H54 (cell line): ENCODE data around the gene MVP.
A peak's percentile ranks its signal among the peaks of the same experiment; 100 is the strongest.

Experiments used
- DNase-seq: peaks from one replicate; pipeline ENCODE4 v3.0.0; 2011; ENCODE audit warnings: low spot score, mixed read lengths; ENCODE audit not compliant: insufficient read length
- FAIRE-seq: peaks from 3 replicates; lab custom pipeline; 2011; peaks lifted over from hg19 to GRCh38; lab: Jason Lieb, UNC
- POLR2A ChIP-seq: IDR thresholded peaks from 2 replicates; pipeline ENCODE4 v1.6.1; 2011; ENCODE audit warnings: low read depth, mild to moderate bottlenecking, low read length

The MVP gene

DNA sequence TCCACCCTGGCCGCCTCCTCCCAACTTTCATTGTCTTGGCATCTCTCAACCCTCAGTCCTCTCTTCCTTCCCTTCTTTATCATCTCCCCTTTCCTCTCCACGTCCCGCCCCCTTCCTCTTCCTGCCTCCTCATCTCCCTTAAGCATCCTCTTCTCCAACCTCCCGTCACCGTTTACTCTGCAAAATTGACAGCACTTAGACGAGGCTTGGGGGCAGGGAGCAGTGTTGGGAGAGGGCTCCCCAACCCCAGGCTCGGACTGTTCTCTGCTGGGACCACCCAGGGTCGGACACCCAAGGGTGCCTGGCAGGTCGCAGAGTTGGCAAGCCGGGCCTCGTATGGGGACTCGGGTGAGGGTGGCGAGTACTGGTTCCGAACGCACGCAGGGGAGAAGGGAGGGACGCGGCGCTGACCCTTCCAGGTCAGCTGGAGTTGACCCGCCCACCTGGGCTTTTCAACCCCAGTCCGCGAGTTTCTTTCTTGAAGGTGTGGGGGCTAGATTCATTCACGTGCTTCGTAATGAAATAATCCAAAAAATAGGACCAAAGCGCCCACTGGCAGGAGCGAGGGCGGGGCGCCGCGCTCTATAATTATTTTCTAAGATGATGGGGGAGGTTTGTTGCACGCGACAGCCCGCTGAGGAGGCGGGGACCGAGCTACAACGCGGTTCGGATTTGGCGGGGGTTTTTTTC is 5.1 kb upstream of the MVP start:
- DNase-seq (no peak), FAIRE-seq (no peak)
- TF ChIP-seq POLR2A: 0 out of 2 replicates have a peak, but pooled peaks have one; percentile 15

DNA sequence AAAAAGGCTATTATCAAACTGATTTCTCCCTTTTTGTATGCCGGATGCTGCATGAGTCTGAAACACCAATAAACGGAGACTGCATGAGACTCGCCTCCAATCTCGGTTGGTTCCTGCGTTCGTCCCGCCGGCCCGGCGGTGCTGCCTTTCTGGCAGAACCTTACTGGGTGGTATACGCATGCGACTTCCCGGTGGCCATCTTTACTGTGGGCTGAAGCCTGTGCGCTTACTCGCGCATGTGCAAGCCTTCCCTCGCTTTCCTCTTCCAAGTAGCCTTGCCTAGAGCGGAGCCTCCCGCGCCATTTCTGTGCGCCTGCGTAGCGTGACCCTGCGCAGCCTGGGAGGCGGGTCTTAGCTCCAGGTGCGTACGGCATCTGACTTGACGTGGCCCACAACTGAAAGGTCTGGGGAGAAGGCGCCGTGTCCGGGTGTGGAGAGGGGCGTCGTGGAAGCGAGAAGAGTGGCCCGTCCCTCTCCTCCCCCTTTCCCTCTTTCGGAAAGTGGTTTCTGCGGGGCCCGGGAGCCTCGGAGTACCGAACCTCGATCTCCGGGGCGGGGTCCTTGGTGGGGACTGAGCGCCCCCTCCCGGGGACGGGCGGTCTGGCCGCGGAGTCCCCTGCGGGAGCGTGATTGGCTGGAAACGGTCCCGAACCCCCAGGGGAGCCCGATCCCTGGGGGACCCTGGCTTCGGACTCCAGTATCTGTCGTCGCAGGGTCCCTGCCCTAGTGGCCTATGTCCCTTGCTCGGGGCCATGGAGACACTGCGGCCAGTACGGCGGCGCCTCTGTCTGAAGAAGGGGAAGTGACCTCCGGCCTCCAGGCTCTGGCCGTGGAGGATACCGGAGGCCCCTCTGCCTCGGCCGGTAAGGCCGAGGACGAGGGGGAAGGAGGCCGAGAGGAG is 4.2 kb upstream of the MVP start, which contains the start of gene PAGR1:
Gene PAGR1, plus strand, starts transcription at position 360 of the 901 bp plus-strand sequence. Its CDS starts 374 bp downstream, at position 734.
- TF ChIP-seq POLR2A: peak; percentile 74
- DNase-seq: peak; percentile 91
- FAIRE-seq: peak; percentile 27

- TF ChIP-seq POLR2A: peak; percentile 52
- FAIRE-seq (no peak), DNase-seq (no peak)
These were observed 3.4 kb upstream of the MVP start for GRCh38 chr16:29816694-29817441.

DNA sequence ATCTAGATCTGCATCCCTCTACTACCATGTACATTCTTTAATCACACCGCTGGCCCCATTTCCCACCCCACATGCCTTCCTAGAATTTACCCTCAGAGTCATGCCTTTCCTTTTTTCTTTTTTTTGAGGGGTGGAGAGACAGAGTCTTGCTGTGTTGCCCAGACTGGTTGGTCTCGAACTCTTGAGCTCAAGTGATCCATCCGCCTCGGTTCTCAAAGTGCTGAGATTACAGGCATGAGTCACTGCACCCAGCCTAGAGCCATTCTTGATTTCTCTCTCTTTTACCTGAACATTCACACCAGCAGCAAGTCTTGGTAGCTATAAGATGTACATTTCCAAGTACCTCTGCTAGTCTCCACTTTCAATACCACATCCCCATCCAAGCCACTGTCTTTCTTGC is 2.2 kb upstream of the MVP start:
- TF ChIP-seq POLR2A: no peak
- no peak for DNase-seq
- FAIRE-seq: no peak

- FAIRE-seq: no peak
- no peak for DNase-seq
- TF ChIP-seq POLR2A: no peak
These were observed 756 bp upstream of the MVP start for GRCh38 chr16:29819506-29819905.

DNA sequence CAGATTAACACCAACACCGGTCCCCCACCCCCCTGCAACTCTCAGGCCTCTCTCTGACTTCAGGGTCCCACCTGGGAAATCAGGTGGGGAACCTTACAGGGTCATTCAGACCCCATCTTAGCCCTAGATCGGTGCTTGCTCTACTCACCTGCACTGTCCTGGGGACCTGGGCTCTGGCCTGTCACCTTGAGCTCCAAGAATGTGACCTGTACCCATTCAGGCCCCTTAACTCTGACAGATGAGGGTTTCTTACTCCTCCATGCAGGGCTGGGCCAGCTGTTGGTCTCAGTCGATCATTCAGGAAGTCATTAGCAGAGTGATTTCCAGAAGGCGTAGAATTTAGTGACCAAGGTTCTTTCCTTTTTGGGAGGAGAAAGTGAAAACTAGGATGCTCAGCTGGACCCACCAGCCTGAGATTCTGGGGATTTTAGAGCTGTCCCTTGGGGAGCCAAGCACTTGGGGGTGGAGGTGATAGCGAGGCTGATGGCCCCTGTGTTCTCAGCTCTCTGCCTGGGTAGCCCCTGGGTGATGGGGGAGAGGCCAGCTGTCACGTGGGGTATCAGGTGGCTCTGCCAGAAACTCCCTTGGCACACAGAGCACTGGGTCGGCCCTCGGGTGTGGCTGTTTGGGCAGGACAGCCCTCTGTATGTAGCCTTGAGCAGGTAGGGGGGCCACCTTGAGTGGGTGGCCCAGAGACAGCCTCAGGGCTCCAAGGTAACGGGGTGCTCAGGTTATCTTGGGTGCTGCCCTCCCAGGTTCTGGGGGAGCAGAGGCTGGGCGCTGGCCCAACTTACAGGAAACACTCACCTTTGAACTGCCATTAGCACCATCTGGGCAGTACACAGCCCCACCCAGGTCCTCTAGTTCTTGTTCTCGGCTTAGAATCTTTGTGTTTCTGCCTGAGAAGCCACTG is 724 bp downstream of the MVP start:
- no peak for DNase-seq
- no peak for TF ChIP-seq POLR2A
- FAIRE-seq: no peak

DNA sequence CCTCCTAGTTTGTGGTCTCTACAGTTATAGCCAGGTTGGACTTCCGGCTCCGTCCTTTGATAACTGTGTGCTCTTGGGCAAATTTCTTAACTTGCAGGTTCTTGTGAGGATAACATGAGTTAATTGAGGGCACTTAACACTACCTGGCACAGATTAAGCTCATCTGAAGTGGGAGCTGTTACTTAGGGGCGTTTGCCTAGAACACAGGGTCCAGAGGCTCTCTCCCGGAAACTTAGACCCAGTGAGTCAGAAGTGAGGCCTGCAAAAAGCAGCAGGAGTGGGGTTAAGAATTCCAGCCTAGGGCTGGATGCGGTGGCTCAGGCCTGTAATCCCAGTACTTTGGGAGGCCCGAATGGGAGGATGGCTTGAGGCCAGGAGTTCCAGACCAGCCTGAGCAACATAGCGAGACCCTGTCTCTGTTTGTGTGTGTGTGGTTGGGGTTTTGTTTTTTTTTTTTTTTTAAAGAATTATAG is 1.4 kb downstream of the MVP start:
- DNase-seq (no peak), FAIRE-seq (no peak)
- no peak for TF ChIP-seq POLR2A

GRCh38 chr16:29824589-29825144 is 4.4 kb downstream of the MVP start:
- no peak for FAIRE-seq
- no peak for TF ChIP-seq POLR2A
- DNase-seq: no peak

GRCh38 chr16:29825145-29826044 is 5.1 kb downstream of the MVP start:
- no peak; the same call in 1 of the 2 replicates for TF ChIP-seq POLR2A
- DNase-seq: peak; percentile 78
- FAIRE-seq: peak; percentile 78

DNA sequence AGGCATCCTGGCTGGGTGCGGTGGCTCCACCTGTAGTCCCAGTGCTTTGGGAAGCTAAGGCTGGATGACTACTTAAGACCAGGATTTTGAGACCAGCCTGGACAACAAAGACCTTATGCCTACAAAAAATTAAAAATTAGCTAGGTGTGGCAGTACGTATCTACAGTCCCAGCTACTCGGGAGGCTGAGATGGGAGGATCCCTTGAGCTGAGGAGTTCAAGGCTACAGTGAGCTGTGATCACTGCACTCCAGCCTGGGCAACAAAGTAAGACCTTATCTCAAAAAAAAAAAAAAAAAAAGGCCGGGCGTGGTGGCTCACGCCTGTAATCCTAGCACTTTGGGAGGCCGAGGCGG is 6.1 kb downstream of the MVP start:
- DNase-seq (no peak), FAIRE-seq (no peak)
- no peak for TF ChIP-seq POLR2A

DNA sequence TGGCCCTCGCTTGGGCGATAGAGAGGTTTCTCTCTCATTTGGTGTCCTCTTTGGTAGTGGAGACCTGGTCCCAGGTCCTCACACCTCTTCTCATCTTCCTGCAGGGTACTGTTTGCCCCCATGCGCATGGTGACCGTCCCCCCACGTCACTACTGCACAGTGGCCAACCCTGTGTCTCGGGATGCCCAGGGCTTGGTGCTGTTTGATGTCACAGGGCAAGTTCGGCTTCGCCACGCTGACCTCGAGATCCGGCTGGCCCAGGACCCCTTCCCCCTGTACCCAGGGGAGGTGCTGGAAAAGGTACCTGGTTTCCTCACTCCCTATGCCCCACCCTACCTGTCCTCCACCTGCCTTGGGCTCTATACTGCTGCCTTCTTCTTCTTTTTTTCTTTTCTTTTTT is 10.5 kb downstream of the MVP start:
- FAIRE-seq (no peak), DNase-seq (no peak)
- no peak for TF ChIP-seq POLR2A
